IPS-15b (cell line): ENCODE measurements around the gene EMP2.
"Not testable (repeated sequence)": the region's sequence is repeated elsewhere in the genome, so short reads cannot be mapped to it uniquely, and the experiment has no call there.

Experiments used
- H3K27me3 ChIP-seq: one replicate; pipeline ENCODE4 v1.6.1; 2013; ENCODE audit warnings: low read length; ENCODE audit not compliant: control insufficient read depth, insufficient read depth
- H3K36me3 ChIP-seq: one replicate; pipeline ENCODE4 v1.6.1; 2013; ENCODE audit warnings: low read length; ENCODE audit not compliant: control insufficient read depth, insufficient read depth
- H3K4me1 ChIP-seq: one replicate; pipeline ENCODE4 v1.6.1; 2013; ENCODE audit warnings: mild to moderate bottlenecking, low read length; ENCODE audit not compliant: control insufficient read depth, insufficient read depth
- H3K4me3 ChIP-seq: one replicate; pipeline ENCODE4 v1.5.1; 2013; ENCODE audit warnings: low read depth, low read length
- H3K9ac ChIP-seq: one replicate; pipeline ENCODE4 v1.6.1; 2013; ENCODE audit warnings: low read depth, mild to moderate bottlenecking, low read length
- H3K9me3 ChIP-seq: one replicate; pipeline ENCODE4 v1.6.1; 2013; ENCODE audit warnings: mild to moderate bottlenecking, low read length; ENCODE audit not compliant: control insufficient read depth, insufficient read depth

The EMP2 gene

GRCh38 chr16:10572611-10573010 lies 7.8 kb downstream of the EMP2 start:
- Histone ChIP-seq H3K27me3 (no peaks in the 10 kb centered on the region), H3K4me1 (peaks cover 6% of the 10 kb centered on the region), H3K9me3 (no peaks in the 10 kb centered on the region), H3K9ac (no peak overlapping the region), H3K36me3 (no peaks in the 10 kb centered on the region), H3K4me3 (no peak overlapping the region)

- Histone ChIP-seq H3K4me1 (no peaks in the 10 kb centered on the region), H3K27me3 (no peaks in the 10 kb centered on the region), H3K9me3 (no peaks in the 10 kb centered on the region), H3K4me3 (no peak overlapping the region), H3K9ac (no peak overlapping the region), H3K36me3 (no peaks in the 10 kb centered on the region)
Measured at GRCh38 chr16:10571354-10571753, 9.0 kb downstream of the EMP2 start.

- H3K27me3 ChIP-seq = no peaks in the 10 kb centered on the region
- H3K9ac ChIP-seq = no peak overlapping the region
- no peak overlapping the region for H3K4me3 ChIP-seq
- H3K4me1 ChIP-seq = no peaks in the 10 kb centered on the region
- no peaks in the 10 kb centered on the region for H3K9me3 ChIP-seq
- H3K36me3 ChIP-seq = no peaks in the 10 kb centered on the region
Measured at GRCh38 chr16:10569621-10570020, 10.8 kb downstream of the EMP2 start.

- Histone ChIP-seq H3K36me3 (no peaks in the 10 kb centered on the region), H3K4me1 (no peaks in the 10 kb centered on the region), H3K9me3 (peaks cover 4% of the 10 kb centered on the region), H3K9ac (no peak overlapping the region), H3K4me3 (no peak overlapping the region), H3K27me3 (no peaks in the 10 kb centered on the region)
Measured at GRCh38 chr16:10566613-10567012, 13.8 kb downstream of the EMP2 start.

GRCh38 chr16:10565167-10565566 lies 15.2 kb downstream of the EMP2 start:
- Histone ChIP-seq H3K9ac (no peak overlapping the region), H3K4me3 (no peak overlapping the region), H3K36me3 (no peaks in the 10 kb centered on the region), H3K4me1 (no peaks in the 10 kb centered on the region), H3K9me3 (peaks cover 4% of the 10 kb centered on the region), H3K27me3 (no peaks in the 10 kb centered on the region)

GRCh38 chr16:10564591-10564990 lies 15.8 kb downstream of the EMP2 start:
- no peak overlapping the region for H3K4me3 ChIP-seq
- no peaks in the 10 kb centered on the region for H3K27me3 ChIP-seq
- no peak overlapping the region for H3K9ac ChIP-seq

GRCh38 chr16:10562361-10562899 lies 18.0 kb downstream of the EMP2 start:
- Histone ChIP-seq H3K4me3 (no peak overlapping the region), H3K9ac (no peak overlapping the region)

More at GRCh38 chr16:10564591-10564990, 15.8 kb downstream of the EMP2 start:
- Histone ChIP-seq H3K36me3 (no peaks in the 10 kb centered on the region), H3K9me3 (peaks cover 4% of the 10 kb centered on the region), H3K4me1 (no peaks in the 10 kb centered on the region)

GRCh38 chr16:10561425-10561824 lies 19.0 kb downstream of the EMP2 start:
- Histone ChIP-seq H3K9ac (no peak overlapping the region), H3K36me3 (no peaks in the 10 kb centered on the region), H3K4me1 (no peaks in the 10 kb centered on the region), H3K4me3 (no peak overlapping the region), H3K9me3 (peaks cover 4% of the 10 kb centered on the region), H3K27me3 (no peaks in the 10 kb centered on the region)

More at GRCh38 chr16:10562361-10562899, 18.0 kb downstream of the EMP2 start:
- Histone ChIP-seq H3K36me3 (no peaks in the 10 kb centered on the region), H3K9me3 (peaks cover 4% of the 10 kb centered on the region), H3K4me1 (no peaks in the 10 kb centered on the region), H3K27me3 (no peaks in the 10 kb centered on the region)

- Histone ChIP-seq H3K4me1 (no peaks in the 10 kb centered on the region), H3K27me3 (no peaks in the 10 kb centered on the region)
Measured at GRCh38 chr16:10561001-10561400, 19.4 kb downstream of the EMP2 start.

GRCh38 chr16:10559792-10560191 lies 20.6 kb downstream of the EMP2 start:
- not testable (repeated sequence) for H3K4me1 ChIP-seq, H3K36me3 ChIP-seq, H3K4me3 ChIP-seq

More at GRCh38 chr16:10561001-10561400, 19.4 kb downstream of the EMP2 start:
- H3K9me3 ChIP-seq = peaks cover 4% of the 10 kb centered on the region
- no peaks in the 10 kb centered on the region for H3K36me3 ChIP-seq
- no peak overlapping the region for H3K9ac ChIP-seq
- H3K4me3 ChIP-seq = no peak overlapping the region

GRCh38 chr16:10558746-10559641 lies 21.4 kb downstream of the EMP2 start:
- Histone ChIP-seq H3K27me3 (no peaks in the 10 kb centered on the region), H3K36me3 (no peaks in the 10 kb centered on the region), H3K9ac (no peak overlapping the region), H3K9me3 (peaks cover 4% of the 10 kb centered on the region), H3K4me1 (no peaks in the 10 kb centered on the region), H3K4me3 (no peak overlapping the region)

More at GRCh38 chr16:10559792-10560191, 20.6 kb downstream of the EMP2 start:
- not testable (repeated sequence) for H3K9ac ChIP-seq, H3K9me3 ChIP-seq, H3K27me3 ChIP-seq

GRCh38 chr16:10558305-10558704 lies 22.1 kb downstream of the EMP2 start:
- Histone ChIP-seq H3K4me3 (no peak overlapping the region), H3K9ac (no peak overlapping the region), H3K36me3 (no peaks in the 10 kb centered on the region), H3K27me3 (no peaks in the 10 kb centered on the region), H3K9me3 (peaks cover under 1% of the 10 kb centered on the region), H3K4me1 (peaks cover 4% of the 10 kb centered on the region)
